Cortex of kidney (tissue), 1 donor: ENCODE results near the gene IL3RA.
"Not testable (repeated sequence)": the region's sequence is repeated elsewhere in the genome, so short reads cannot be mapped to it uniquely, and the experiment has no call there.

ENCODE experiments used
- DNase-seq: peaks from one replicate; lab custom pipeline; 2025; lab: John Stamatoyannopoulos, UW

IL3RA gene

DNA sequence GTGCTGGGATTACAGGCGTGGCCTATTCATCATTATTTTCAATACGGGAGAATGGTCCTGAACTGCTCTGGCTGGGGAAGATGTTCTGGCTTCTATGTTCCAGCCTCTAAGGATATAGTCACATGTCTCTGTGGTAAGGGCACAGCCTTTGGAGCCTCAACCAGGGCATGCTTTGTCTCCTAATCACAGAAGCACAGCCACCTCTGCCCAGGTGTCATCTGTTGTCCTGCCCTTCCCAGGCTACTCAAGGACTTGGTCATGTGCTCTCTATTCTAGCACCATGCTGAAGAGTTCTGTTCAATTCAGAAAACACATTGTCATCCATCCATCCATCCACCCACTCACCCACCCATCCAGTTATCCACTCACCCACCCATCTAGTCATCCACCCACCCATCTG lies 86.6 kb downstream of the IL3RA start:
- DNase-seq, result no peak

DNA sequence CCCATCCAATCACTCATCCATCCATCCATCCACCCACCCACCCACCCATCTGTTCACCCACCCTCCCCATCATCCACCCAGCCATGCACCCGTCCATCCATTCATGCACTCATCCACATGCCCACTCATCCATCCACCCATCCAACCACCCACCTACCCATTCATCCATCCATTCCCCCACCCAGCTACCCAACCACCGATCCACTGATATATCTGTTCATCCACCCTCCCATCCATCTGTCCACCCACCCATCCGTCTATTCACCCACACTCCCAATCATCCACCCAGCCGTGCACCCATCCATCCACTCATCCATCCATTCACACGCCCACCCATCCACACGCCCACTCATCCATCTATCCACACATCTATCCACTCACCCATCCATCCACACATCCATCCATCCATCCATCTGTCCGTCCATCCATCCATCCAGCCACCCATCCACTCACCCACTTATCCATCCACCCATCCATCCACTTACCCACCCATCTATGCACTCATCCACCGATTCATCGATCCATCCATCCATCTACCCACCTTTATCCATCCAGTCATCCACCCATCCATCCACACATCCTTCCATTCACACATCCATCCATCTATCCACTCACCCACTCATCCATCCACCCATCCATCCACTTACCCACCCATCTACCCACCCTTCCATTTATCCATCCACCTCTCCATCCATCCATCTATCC lies 87.7 kb downstream of the IL3RA start:
- DNase-seq, result no peak

DNA sequence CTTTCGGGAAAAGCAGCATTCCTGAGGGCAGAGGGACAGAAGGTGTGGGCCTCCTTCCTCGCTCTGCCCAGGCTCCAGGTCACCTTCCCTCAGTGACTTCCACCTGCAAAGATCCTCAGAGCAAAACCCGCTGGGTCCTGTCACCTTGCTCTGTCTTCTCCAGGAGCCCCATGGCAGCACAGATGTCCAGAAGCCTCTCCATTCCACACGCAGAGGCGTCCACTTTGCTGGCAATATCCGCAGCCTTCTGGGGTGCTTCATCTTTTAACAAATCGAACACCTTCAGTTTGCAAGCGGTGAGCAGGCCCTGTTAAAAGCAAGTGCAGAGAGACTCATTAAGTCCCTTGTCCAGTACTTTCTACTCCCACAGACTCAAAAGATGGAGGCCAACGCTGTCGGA lies 88.8 kb downstream of the IL3RA start:
- no peak for DNase-seq

DNA sequence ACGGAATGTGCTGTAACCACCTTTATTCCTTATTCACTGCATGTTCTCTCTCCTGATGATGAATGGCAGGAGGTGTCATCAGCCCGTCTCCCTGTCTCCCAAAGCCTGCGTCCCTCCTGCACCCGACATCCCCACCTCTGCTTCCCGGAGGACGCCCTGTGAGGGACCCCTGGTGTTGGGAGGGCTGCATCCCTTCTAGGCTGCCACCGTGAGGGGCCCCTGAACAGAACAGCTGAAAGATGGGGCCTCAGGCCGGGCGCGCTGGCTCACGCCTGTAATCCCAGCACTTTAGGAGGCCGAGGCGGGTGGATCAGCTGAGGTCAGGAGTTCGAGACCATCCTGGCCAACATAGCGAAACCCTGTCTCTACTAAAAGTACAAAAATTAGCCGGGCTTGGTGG lies 89.7 kb downstream of the IL3RA start:
- not testable (repeated sequence) for DNase-seq

DNA sequence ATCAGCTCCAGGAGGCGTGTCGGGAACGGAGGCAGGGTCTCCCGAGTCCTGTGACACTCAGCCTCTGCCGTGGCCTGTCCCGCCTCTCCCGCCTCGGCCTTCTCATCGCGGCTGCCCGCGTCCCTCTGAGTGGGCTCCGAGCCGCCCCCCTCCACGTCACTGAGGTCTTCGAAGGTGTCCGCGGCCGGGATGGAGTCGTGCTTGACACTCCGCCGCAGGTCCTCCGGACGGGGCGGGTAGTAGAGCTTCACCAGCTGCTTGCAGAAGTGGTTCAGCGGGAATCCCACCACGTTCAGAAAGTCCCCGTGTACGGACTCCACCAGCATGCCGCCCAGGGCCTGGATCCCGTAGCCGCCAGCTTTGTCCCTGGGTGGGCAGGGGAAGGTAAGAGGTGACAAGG lies 91.2 kb downstream of the IL3RA start:
- no peak for DNase-seq

DNA sequence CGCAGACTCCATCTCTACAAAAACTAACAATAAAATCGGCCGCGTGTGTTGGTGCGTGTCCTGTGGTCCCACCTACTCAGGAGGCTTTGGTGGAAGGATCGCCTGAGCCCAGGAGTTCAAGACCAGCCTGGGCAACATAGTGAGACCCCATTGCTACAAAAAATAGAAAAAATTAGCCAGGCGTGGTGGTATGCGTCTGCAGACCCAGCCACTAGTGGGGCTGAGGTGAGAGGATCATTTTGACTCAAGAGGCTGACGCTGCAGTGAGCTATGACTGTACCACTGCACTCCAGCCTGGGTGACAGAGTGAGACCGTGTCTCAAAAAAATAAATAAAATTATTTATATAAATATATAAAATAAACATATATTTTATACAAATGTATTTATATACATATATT lies 93.9 kb downstream of the IL3RA start:
- DNase-seq, result no peak
